Heart right ventricle (tissue), 16 donors: ENCODE data around the gene ELP5. TPM values are rescaled to one million over a fixed set of nuclear protein-coding genes. Genes with fewer than 3 reads are reported as not detected.
A peak's percentile ranks its signal among the peaks of the same experiment; 100 is the strongest.

Experiments used
- ATAC-seq, 8 donors: fragments of 200-7000 bp; cut with Tn5 transposase; one replicate each; pipeline ENCODE4 v1.9.1; 2020; ENCODE audit warnings: mild to moderate bottlenecking in 8 of 8, moderate library complexity in 8 of 8, moderate number of reproducible peaks in 1 of 8
- DNase-seq, 2 donors: peaks; one replicate each; pipeline ENCODE4 v3.0.0-alpha.2; 2020
- H3K27ac ChIP-seq, 10 donors: fragments of 200-600 bp; sonication (generic) in 2 of 10; one replicate each; pipeline versions ENCODE4 v1.5.0 to v1.8.0; 2020 to 2022; ENCODE audit warnings: mild to moderate bottlenecking in 3 of 10
- H3K27me3 ChIP-seq, 7 donors: fragments of 200-600 bp; one replicate each; pipeline ENCODE4 v1.8.0; 2021 to 2022; ENCODE audit warnings: mild to moderate bottlenecking in 2 of 7
- H3K36me3 ChIP-seq, 9 donors: fragments of 200-600 bp; sonication (generic) in 1 of 9; one replicate each; pipeline versions ENCODE4 v1.5.0 to v1.8.0; 2020 to 2022; ENCODE audit warnings: mild to moderate bottlenecking in 2 of 9
- H3K4me1 ChIP-seq, 9 donors: fragments of 200-600 bp; sonication (generic) in 1 of 9; one replicate each; pipeline versions ENCODE4 v1.5.0 to v1.8.0; 2020 to 2022; ENCODE audit warnings: mild to moderate bottlenecking in 4 of 9
- H3K4me3 ChIP-seq, 10 donors: fragments of 200-600 bp; sonication (generic) in 2 of 10; one replicate each; pipeline versions ENCODE4 v1.5.0 to v1.8.0; 2020 to 2022; ENCODE audit warnings: mild to moderate bottlenecking in 7 of 10, moderate library complexity in 2 of 10
- H3K9me3 ChIP-seq, 11 donors: fragments of 200-600 bp in 10 of 11; sonication (generic) in 2 of 11; one replicate each; pipeline versions ENCODE4 v1.5.0 to v1.8.0; 2013 to 2022; ENCODE audit warnings: mild to moderate bottlenecking in 2 of 11, control low read depth in 1 of 11, moderate library complexity in 1 of 11
- CTCF ChIP-seq, 9 donors: fragments of 200-600 bp; sonication (generic) in 2 of 9; IDR thresholded peaks; one replicate each; pipeline versions ENCODE4 v1.5.0 to v1.8.0; 2021 to 2022; ENCODE audit warnings: antibody characterized with exemption in 9 of 9, mild to moderate bottlenecking in 5 of 9, moderate library complexity in 1 of 9
- WGBS, 2 donors: extraction: QIAGEN DNeasy Blood & Tissue Kit; methylation state at CpG; one replicate each; pipeline ENCODE4 v1.1.7; 2013; ENCODE audit warnings: inconsistent platforms in 1 of 2; 5-methylcytosine and 5-hydroxymethylcytosine counted together
- intact Hi-C, 10 donors: fragments of 100-400 bp; cut with DNase I; formaldehyde crosslinking; loops; one replicate each; pipeline versions ENCODE4 v1.11.1 to v1.14.2; 2022
- polyA plus RNA-seq, 2 donors: library from polyadenylated mRNA; stranded (reverse); fragments of 200-250 nt; gene quantifications; one replicate each; pipeline ENCODE4 v1.2.3, GENCODE V29; 2013
- total RNA-seq, 10 donors: library from RNA; stranded (reverse); fragmentation: NEBNext Ultra II Directional in 3 of 10; extraction: Animal tissue kit (Norgen Biotek cat#: 25700) in 3 of 10; gene quantifications; one replicate each; pipeline versions ENCODE4 v1.2.1 to v1.2.4, GENCODE V29; 2021 to 2023
- donor health status: Arrhythmogenic right ventricular cardiomyopathy.
- donor health status: ischemic (EF 13 %, LVEDD 7.1; RV severe dilation, severe dysfunction).
- donor health status: healthy with polysubstance abuse.
- donor health status: DM: no; HTN: yes; CAD: no.
- donor health status: DM: no; HTN: no; CAD: no.
- donor health status: ischemic (EF 25% LVEDD 6.9; RV normal size, moderate dysfunction).
- donor health status: ischemic (EF 25% LVEDD 5.7; RV mildly dilated, moderate dysfunction).
- donor health status: healthy.
- donor health status: DM: yes; HTN: yes; CAD: no.
- donor health status: Ischemic cardiomyopathy.
- donor health status: ischemic (EF 35%, LVEDD 5.7; RV mildly dilated, moderate dysfunction).
- donor health status: nonischemic (EF 11% LVEDD 7.7; RV severe dilation, severe dysfunction).
- donor health status: DM: yes; HTN: yes; CAD: no.
- donor health status: PGD.
- donor health status: ischemic (EF 29% LVEDD 5.4; RV normal size, mild dysfunction).
- donor health status: nonischemic (EF 23%, LVEDD 6.1; RV moderate dilation, normal function).

ELP5 gene
- total and polyA plus RNA-seq, 12 donors = 29.0 to 110 (median 52.1) TPM

- Histone ChIP-seq H3K9me3 (no peaks in the 10 kb centered on the region), H3K27ac (peak overlapping the region; percentile 91 to 100 (median 98)), H3K4me3 (peak overlapping the region; percentile 63 to 99 (median 88)), H3K27me3 (no peaks in the 10 kb centered on the region), H3K36me3 (peaks cover 0 to 36% (median 9%) of the 10 kb centered on the region in 9 donors), H3K4me1 (peaks cover 16 to 80% (median 63%) of the 10 kb centered on the region in 9 donors)
- WGBS, 2 donors = 18 to 19% methylated on average over 12 of the region's 12 CpGs
- intact Hi-C loops = loop anchor here in 1 of 10 donors (2.0 kb wide), 1 partner anchor 19 kb away; the partner anchor contains the start of gene PHF23
- no peak for TF ChIP-seq CTCF (IDR thresholded peaks at IDR 0.05)
- ATAC-seq (no peak), DNase-seq (no peak)
Measured at GRCh38 chr17:7219229-7219811, 32.7 kb upstream of the ELP5 start.

- Histone ChIP-seq H3K4me3 (peak within 1 kb of the TSS; percentile 63 to 99 (median 88)), H3K9me3 (no peaks in the 10 kb centered on the region), H3K27ac (peak within 1 kb of the TSS; percentile 91 to 100 (median 98)), H3K4me1 (peaks cover 16 to 86% (median 60%) of the 10 kb centered on the region in 9 donors), H3K36me3 (peaks cover 0 to 43% (median 11%) of the 10 kb centered on the region in 9 donors), H3K27me3 (no peaks in the 10 kb centered on the region)
- ATAC-seq = peak; percentile 82 to 89 (median 86)
- WGBS, 2 donors = 0% methylated on average over 55 to 63 of the region's 63 CpGs
- no peak for TF ChIP-seq CTCF (IDR thresholded peaks at IDR 0.05)
- DNase-seq = peak; percentile 91 to 94
- intact Hi-C loops = loop anchor here in 1 of 10 donors (2.0 kb wide), 1 partner anchor 19 kb away; the partner anchor contains the start of gene PHF23
Measured at GRCh38 chr17:7219812-7220592, 32.0 kb upstream of the ELP5 start, which contains the start of the genes ACADVL and DLG4. Gene ACADVL (plus strand): TSS chr17:7219938. CDS start chr17:7219985, 47 bp downstream. Gene DLG4 (minus strand): TSS chr17:7219836.

- H3K4me1 ChIP-seq = peaks cover 16 to 86% (median 53%) of the 10 kb centered on the region in 9 donors
- intact Hi-C loops = no loop called here
Measured at GRCh38 chr17:7220593-7221277, 31.3 kb upstream of the ELP5 start.

More at GRCh38 chr17:7220593-7221277, 31.3 kb upstream of the ELP5 start:
- WGBS, 2 donors = 27 to 28% methylated on average over 11 of the region's 11 CpGs
- Histone ChIP-seq H3K27me3 (no peaks in the 10 kb centered on the region), H3K4me3 (peak overlapping the region; percentile 63 to 99 (median 88)), H3K9me3 (no peaks in the 10 kb centered on the region), H3K36me3 (peaks cover 0 to 51% (median 11%) of the 10 kb centered on the region in 9 donors), H3K27ac (peak overlapping the region; percentile 91 to 100 (median 98))
- peak in 6 of 9 donors; percentile 24 to 53 (median 44) for TF ChIP-seq CTCF (IDR thresholded peaks at IDR 0.05)
- ATAC-seq (peak in 6 of 8 donors; percentile 2 to 18 (median 13)), DNase-seq (no peak)
